SHP77 (cell line): ENCODE measurements around the gene SH3PXD2A.
A peak's percentile ranks its signal among the peaks of the same experiment; 100 is the strongest.

Experiments used
- DNase-seq, 2 experiments: peaks; one replicate each; lab custom pipeline; 2025; lab: John Stamatoyannopoulos, UW

Gene SH3PXD2A

GRCh38 chr10:103603382-103603781 lies 252.0 kb downstream of the SH3PXD2A start:
- no peak for DNase-seq

DNA sequence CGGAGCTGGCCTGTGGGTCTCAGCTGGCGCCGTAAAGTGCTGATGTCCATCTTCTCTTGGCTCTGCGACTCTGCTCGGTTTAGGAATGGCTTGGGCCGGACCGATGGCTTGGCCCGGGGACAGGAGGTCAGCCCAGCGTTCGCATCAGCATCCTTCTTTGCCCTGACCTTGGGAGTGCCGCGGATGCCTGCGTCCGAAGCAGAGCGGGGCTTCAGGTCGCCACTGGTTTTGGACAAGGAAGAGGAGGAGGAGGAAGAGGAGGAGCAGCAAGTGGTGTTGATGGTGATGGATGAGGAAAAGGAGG lies 252.6 kb downstream of the SH3PXD2A start:
- no peak for DNase-seq

DNA sequence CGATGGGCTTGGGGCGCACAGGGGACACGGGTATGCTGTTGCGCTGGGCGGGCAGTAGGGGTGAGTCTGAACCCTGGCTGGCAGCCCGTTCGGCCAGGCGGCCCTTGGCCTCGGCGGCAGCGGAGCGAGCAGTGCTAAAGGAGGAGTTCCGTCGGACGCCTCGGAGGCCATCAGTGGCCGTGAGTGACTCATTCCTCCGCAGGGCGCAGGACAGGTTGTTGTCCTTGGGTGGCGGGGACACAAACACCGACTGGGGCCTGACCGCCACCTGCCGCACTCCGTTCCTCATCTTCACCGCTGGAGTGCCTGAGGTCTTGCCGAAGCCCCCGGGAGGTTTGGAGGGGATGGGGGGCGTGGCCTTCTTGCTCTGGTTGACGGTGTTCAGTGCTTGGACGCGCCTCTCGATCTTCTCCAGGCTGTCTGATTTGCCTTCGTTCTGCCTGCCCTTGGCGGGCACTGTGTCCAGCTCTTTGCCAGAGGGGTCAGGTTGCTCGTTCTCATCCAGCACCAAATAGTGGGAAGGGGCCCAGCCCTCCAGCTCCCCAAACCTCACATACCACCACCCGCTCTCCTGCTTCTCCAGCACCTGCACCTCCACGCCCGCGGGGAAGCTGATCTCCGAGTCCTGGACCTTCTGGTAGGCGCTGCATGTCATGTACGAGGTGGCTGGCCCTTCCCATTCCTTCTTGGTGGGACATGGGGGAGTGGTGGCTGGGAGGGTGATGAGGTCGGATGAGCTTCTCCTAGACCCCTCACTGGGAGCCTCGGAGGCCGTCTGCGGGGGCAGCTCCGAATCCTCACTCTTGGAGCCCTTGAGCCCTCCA lies 253.1 kb downstream of the SH3PXD2A start:
- no peak for DNase-seq

- DNase-seq: no peak
Observed at GRCh38 chr10:103600956-103601569, 254.3 kb downstream of the SH3PXD2A start.

GRCh38 chr10:103600325-103600724 lies 255.1 kb downstream of the SH3PXD2A start:
- no peak for DNase-seq

DNA sequence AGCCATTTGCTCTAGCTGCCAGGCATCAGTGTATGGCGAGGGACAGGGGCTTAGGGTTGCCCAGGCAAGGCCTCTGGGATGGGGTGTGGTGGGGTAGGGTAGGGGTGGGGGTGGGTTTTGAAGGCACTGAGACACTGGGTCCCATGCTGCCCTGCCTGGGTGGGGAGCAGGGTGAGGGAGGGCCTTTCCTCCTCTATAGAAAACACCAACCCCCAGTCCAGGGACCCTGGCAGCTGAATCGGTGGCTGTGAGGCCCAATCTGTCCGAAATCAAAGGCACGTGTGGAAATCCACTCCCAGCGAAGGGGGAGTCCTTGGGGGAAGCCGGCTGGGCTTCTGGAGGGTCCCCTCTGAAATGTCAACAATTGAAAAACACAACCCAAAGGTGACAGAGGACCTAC lies 255.5 kb downstream of the SH3PXD2A start:
- no peak for DNase-seq

DNA sequence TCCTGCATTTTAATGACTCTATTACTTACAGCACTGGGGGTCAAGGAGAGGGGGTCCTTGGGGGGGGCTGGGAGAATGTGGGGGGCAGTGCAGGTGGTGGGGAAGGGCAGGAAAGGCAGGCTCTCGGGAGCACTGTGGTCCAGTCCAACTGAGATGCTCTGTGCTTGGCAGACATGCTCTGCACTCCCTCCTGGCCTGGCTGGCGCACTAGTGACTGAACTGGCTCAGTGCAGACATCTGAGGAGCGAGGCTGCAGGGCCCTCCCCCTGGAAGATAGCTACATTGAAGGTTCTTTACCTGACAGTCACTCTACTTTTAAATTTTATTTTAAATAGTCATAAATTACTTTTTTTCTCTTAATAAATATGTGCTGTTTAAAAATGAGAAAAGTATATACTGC lies 256.2 kb downstream of the SH3PXD2A start:
- DNase-seq: no peak

- DNase-seq: peak; percentile 70 to 79
Observed at GRCh38 chr10:103598654-103599115, 256.7 kb downstream of the SH3PXD2A start.

DNA sequence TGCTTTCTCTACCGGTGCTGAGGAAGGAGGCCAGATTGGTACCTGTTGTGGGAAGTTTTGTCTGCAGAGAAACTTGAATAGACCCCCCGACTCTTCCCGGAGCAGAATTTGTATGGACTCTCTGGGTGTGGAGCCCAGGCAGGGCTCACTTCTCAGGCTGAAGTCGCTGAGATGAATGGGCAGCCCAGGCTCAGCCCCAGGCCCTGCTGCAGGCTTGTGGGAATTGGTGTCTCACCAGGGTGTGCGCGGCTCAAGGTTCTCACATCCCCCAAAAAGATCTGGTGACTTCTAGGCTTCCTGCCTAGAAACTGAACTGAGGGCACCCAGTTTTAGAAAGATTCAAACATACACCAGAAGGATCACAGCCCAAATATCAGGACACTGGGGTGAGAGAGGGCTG lies 258.4 kb downstream of the SH3PXD2A start:
- no peak for DNase-seq

DNA sequence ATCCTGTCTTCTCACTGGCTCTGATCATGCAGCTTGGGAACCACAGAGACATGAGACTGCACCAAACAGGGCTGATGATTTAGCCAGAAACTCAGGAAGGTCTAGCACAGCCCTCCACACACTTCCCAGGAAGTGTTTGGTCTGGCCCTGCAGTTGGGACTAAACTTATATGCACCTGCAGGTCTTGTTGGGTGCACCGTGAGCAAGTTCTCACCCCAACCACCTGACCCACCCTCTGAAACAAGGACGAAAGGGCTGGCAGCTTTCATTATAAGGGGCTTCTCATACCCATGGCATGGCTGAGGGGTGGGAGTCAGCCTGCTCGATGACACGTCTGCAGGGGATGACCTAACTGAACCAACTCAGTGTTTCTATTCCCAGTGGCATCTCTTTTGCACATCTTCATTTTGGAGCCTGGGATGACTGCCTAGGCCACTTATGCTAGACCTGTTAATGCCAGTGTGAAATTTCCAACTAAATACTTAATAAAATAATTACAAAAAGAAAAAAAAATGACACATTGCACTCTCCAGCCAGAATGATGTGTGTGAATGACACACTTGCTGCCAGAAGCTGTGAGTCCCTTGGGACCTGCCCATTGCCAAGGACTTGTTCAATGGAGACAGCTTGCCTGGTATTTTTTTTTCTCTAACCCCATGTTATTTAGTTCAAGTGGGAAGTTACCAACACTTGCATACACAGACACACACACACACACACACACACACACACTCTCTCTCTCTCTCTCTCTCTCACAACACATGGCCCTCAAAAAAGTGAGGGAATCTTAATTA lies 259.2 kb downstream of the SH3PXD2A start:
- no peak for DNase-seq

- DNase-seq: no peak
Observed at GRCh38 chr10:103593022-103593570, 262.3 kb downstream of the SH3PXD2A start.

DNA sequence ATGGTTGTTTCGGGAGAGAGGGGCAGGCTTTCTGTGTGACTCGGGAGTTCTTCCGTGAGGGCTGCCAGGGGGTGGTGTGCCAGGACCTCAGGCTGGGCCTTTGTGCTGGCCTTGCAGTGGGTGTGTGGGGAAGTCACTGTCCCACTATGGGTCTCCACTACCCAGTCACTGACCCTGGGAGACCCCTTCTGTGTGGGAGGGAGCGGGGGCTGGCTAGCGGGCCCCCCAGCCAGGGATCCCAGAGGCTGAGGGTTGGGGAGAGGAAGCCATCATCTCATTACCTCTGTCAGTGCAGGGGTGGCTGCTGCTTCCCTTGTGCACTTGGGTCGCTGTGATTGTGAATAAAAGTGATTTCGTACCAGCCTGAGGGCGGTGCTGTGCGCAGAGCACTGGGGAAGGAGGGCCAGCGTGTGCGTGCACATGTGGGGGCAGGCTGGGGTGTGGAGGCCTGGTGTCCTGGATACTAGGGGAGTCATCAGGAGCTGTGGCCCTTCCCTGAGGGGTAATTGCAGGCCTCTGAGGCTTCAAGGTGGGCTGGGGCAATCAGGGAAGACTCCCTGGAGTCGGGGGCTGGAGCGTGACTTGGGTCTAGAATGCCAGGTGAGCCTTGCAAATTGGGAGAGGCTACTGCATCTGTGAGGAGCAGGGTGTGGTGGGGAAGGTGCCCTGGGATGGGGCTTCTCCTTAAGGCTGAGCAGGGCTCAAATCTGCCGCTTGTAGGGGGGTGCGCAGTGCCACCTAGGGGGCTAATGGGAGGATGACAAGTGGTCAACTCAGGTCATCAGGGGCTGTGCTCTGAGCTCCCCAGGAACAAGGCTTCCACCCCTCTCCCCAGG lies 263.0 kb downstream of the SH3PXD2A start:
- peak; percentile 20 to 33 for DNase-seq

DNA sequence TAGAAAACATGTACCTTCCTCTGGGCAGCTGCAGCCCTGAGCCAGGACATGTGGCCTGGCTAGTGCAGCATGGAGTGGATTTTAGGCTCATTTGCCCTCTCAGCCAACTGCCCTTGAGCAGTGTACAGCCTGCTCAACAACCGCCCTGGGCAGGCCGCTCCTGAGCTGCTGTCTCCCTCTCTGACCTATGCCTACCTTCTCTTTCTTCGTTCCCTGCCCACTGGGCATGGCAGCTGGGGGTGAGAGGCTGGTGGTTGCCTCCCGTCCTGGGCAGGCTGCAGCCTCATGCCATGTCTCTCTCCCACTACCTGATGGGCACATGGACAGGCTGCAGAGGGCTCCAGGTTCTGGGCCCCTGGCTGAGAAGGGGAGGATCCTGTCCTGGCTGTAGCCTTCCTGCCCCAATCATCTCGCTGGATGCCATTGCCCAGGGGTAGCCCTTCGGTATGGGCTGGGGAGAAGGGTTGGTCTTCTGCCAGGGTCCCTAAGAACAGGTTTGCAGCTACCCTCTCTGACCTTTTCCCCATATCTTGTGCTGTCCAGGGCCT lies 264.6 kb downstream of the SH3PXD2A start:
- no peak for DNase-seq

- no peak for DNase-seq
Observed at GRCh38 chr10:103590060-103590459, 265.3 kb downstream of the SH3PXD2A start.

- no peak for DNase-seq
Observed at GRCh38 chr10:103589074-103589630, 266.2 kb downstream of the SH3PXD2A start.

- no peak for DNase-seq
Observed at GRCh38 chr10:103587073-103587472, 268.3 kb downstream of the SH3PXD2A start.

GRCh38 chr10:103585011-103585405 lies 270.4 kb downstream of the SH3PXD2A start:
- DNase-seq: no peak

DNA sequence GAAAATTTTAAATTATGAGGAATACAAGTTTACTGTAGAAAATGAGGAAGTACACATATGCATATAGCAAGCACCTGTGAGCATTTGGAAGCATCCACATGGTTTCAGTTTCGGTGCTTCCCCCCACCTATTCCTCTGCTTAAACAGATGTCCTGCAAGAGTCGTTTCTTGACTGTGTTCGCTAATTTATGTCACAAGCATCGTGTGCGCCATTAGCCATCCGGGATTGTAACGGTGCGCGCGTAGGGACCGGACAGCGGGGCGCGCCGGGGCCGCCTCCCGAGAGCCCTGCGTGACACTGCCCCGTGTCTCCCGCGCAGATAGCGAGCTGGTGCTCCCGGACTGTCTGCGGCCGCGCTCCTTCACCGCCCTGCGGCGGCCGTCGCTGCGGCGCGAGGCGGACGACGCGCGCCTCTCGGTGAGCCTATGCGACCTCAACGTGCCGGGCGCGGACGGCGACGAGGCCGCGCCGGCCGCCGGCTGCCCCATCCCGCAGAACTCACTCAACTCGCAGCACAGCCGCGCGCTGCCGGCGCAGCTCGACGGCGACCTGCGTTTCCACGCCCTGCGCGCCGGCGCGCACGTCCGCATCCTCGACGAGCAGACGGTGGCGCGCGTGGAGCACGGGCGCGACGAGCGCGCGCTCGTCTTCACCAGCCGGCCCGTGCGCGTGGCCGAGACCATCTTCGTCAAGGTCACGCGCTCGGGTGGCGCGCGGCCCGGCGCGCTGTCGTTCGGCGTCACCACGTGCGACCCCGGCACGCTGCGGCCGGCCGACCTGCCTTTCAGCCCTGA lies 271.0 kb downstream of the SH3PXD2A start:
- DNase-seq: no peak

DNA sequence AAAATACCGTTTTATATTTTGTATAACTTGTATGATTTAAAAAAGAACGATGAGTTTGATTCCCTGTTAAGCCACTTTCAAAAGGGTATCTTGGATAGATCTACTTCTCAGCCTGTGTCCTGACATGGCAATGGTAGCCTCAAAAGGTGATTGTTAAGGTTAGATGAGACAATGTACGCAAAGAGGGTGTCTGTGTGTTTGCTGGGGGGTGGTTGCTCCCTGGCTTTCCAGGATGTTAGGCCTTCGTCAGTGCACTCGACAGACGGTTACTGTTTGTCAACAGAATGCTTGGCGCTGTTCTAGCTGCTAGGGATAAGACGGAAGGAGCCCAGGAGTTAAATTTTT lies 271.5 kb downstream of the SH3PXD2A start:
- DNase-seq: no peak
